Testis (tissue), 2 donors: ENCODE results near the gene IL7R.

Experiments used
- POLR2A ChIP-seq: fragments of 450-650 bp; IDR thresholded peaks from one replicate; pipeline ENCODE4 v1.6.1; 2017; ENCODE audit warnings: antibody characterized with exemption, mild to moderate bottlenecking, moderate library complexity
- TF ChIP-seq, protein P1 (sequence below), 3 experiments: fragments of 450-650 bp in 2 of 3; fragments of 200-600 bp in 1 of 3; sonication (generic) in 1 of 3; IDR thresholded peaks; one replicate each; pipeline ENCODE4 v1.5.1; 2016 to 2019; ENCODE audit warnings: antibody characterized with exemption in 3 of 3, mild to moderate bottlenecking in 2 of 3, moderate library complexity in 1 of 3

DNA sequence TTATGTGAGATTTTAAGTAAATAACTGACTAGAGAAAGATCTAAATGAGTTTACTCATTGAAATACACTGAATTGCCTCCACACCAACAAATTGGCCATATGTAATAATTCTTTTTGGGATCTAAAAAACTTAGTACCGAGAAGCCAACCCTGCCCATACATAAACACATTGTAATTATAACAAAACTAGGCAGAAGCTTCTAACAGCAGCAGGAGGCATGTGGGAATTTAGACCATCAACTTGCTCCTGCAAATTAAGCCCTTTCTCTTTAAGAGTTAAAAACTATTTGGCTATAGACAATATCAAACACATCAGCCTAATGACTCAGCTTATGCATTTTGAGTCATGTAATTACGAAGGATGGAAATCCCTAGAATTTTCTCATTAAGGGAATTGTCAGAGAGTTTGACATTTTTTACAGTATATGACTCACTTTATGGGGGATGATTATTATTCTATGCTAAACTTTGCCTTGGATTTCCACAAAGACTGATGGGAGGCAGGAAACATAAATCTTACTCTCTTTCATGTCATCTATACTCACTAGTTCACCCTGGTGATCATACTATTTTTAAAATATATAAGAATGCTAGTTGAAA is 1.0 kb downstream of the IL7R start:
- TF ChIP-seq, protein P1, sequence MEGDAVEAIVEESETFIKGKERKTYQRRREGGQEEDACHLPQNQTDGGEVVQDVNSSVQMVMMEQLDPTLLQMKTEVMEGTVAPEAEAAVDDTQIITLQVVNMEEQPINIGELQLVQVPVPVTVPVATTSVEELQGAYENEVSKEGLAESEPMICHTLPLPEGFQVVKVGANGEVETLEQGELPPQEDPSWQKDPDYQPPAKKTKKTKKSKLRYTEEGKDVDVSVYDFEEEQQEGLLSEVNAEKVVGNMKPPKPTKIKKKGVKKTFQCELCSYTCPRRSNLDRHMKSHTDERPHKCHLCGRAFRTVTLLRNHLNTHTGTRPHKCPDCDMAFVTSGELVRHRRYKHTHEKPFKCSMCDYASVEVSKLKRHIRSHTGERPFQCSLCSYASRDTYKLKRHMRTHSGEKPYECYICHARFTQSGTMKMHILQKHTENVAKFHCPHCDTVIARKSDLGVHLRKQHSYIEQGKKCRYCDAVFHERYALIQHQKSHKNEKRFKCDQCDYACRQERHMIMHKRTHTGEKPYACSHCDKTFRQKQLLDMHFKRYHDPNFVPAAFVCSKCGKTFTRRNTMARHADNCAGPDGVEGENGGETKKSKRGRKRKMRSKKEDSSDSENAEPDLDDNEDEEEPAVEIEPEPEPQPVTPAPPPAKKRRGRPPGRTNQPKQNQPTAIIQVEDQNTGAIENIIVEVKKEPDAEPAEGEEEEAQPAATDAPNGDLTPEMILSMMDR (IDR thresholded peaks at IDR 0.05), result no peak
- no peak for TF ChIP-seq POLR2A
